ENCODE measurements around the gene RAPGEF2. TPM values are rescaled to one million over a fixed set of nuclear protein-coding genes. Genes with fewer than 3 reads are reported as not detected.

The RAPGEF2 gene
- total and polyA plus RNA-seq, 2 experiments from 2014 or later = 8.4 to 79.3 TPM

GRCh38 chr4:159199826-159200225 lies 96.9 kb downstream of the RAPGEF2 start:
- H3K4me1 ChIP-seq (ENCODE audit: insufficient read depth) = no peaks in the 10 kb centered on the region
- no peak for DNase-seq (ENCODE audit: low spot score)
- no peak overlapping the region for H3K27ac ChIP-seq
- no peak for TF ChIP-seq EZH2 (IDR thresholded peaks at IDR 0.05; ENCODE audit: borderline replicate concordance)
- no peak for TF ChIP-seq EZH2phosphoT487 (IDR thresholded peaks at IDR 0.05; ENCODE audit: low read depth, severe bottlenecking, unreplicated experiment)
- no peak for TF ChIP-seq CTCF (IDR thresholded peaks at IDR 0.05; ENCODE audit: poor library complexity)
- no peaks in the 10 kb centered on the region for H4K20me1 ChIP-seq (ENCODE audit: insufficient read depth, poor library complexity, severe bottlenecking)
- no peak overlapping the region for H3K4me2 ChIP-seq
- H3K79me2 ChIP-seq = peaks cover 18% of the 10 kb centered on the region
- no peaks in the 10 kb centered on the region for H3K36me3 ChIP-seq (replicated peaks; ENCODE audit: insufficient read depth, low read depth)
- 92% methylated on average over 1 of the region's 1 CpG for WGBS (ENCODE audit: low lambda C conversion rate, missing lambda C conversion rate)
- H3K9me3 ChIP-seq (ENCODE audit: low read depth) = no peaks in the 10 kb centered on the region
- H3K9me2 ChIP-seq (replicated peaks; ENCODE audit: insufficient read depth) = no peaks in the 10 kb centered on the region
- no peak overlapping the region for H2AFZ ChIP-seq
- H3K27me3 ChIP-seq = no peaks in the 10 kb centered on the region
- no peak overlapping the region for H3K4me3 ChIP-seq

GRCh38 chr4:159201168-159201567 lies 98.3 kb downstream of the RAPGEF2 start:
- Histone ChIP-seq H3K27ac (no peak overlapping the region), H3K79me2 (peaks cover 21% of the 10 kb centered on the region), H4K20me1 (ENCODE audit: insufficient read depth, poor library complexity, severe bottlenecking) (no peaks in the 10 kb centered on the region), H2AFZ (no peak overlapping the region), H3K9me3 (ENCODE audit: low read depth) (no peaks in the 10 kb centered on the region), H3K4me1 (ENCODE audit: insufficient read depth) (no peaks in the 10 kb centered on the region), H3K4me3 (no peak overlapping the region), H3K36me3 (replicated peaks; ENCODE audit: insufficient read depth, low read depth) (no peaks in the 10 kb centered on the region), H3K4me2 (no peak overlapping the region), H3K9me2 (replicated peaks; ENCODE audit: insufficient read depth) (no peaks in the 10 kb centered on the region), H3K27me3 (no peaks in the 10 kb centered on the region)
- no peak for TF ChIP-seq EZH2 (IDR thresholded peaks at IDR 0.05; ENCODE audit: borderline replicate concordance)
- no peak for TF ChIP-seq EZH2phosphoT487 (IDR thresholded peaks at IDR 0.05; ENCODE audit: low read depth, severe bottlenecking, unreplicated experiment)
- TF ChIP-seq CTCF (IDR thresholded peaks at IDR 0.05; ENCODE audit: poor library complexity) = no peak
- DNase-seq (ENCODE audit: low spot score) = no peak
- 90% methylated on average over 6 of the region's 6 CpGs for WGBS (ENCODE audit: low lambda C conversion rate, missing lambda C conversion rate)

GRCh38 chr4:159204566-159204965 lies 101.7 kb downstream of the RAPGEF2 start:
- peaks cover 42% of the 10 kb centered on the region for H3K79me2 ChIP-seq
- no peak overlapping the region for H3K4me2 ChIP-seq
- no peak overlapping the region for H3K4me3 ChIP-seq
- 56% methylated on average over 6 of the region's 6 CpGs for WGBS (ENCODE audit: low lambda C conversion rate, missing lambda C conversion rate)
- H2AFZ ChIP-seq = no peak overlapping the region
- no peaks in the 10 kb centered on the region for H3K27me3 ChIP-seq
- H3K9me3 ChIP-seq (ENCODE audit: low read depth) = no peaks in the 10 kb centered on the region
- no peaks in the 10 kb centered on the region for H3K4me1 ChIP-seq (ENCODE audit: insufficient read depth)
- no peaks in the 10 kb centered on the region for H4K20me1 ChIP-seq (ENCODE audit: insufficient read depth, poor library complexity, severe bottlenecking)
- TF ChIP-seq EZH2phosphoT487 (IDR thresholded peaks at IDR 0.05; ENCODE audit: low read depth, severe bottlenecking, unreplicated experiment) = no peak
- H3K27ac ChIP-seq = no peak overlapping the region
- DNase-seq (ENCODE audit: low spot score) = no peak
- no peaks in the 10 kb centered on the region for H3K9me2 ChIP-seq (replicated peaks; ENCODE audit: insufficient read depth)
- H3K36me3 ChIP-seq (replicated peaks; ENCODE audit: insufficient read depth, low read depth) = no peaks in the 10 kb centered on the region

GRCh38 chr4:159205466-159205865 lies 102.6 kb downstream of the RAPGEF2 start:
- Histone ChIP-seq H3K27ac (no peak overlapping the region), H3K4me2 (no peak overlapping the region), H3K4me1 (ENCODE audit: insufficient read depth) (no peaks in the 10 kb centered on the region), H4K20me1 (ENCODE audit: insufficient read depth, poor library complexity, severe bottlenecking) (no peaks in the 10 kb centered on the region), H3K9me2 (replicated peaks; ENCODE audit: insufficient read depth) (no peaks in the 10 kb centered on the region), H2AFZ (no peak overlapping the region), H3K79me2 (peaks cover 39% of the 10 kb centered on the region), H3K27me3 (no peaks in the 10 kb centered on the region), H3K4me3 (no peak overlapping the region), H3K9me3 (ENCODE audit: low read depth) (no peaks in the 10 kb centered on the region), H3K36me3 (replicated peaks; ENCODE audit: insufficient read depth, low read depth) (no peaks in the 10 kb centered on the region)
- TF ChIP-seq EZH2phosphoT487 (IDR thresholded peaks at IDR 0.05; ENCODE audit: low read depth, severe bottlenecking, unreplicated experiment) (no peak), CTCF (IDR thresholded peaks at IDR 0.05; ENCODE audit: poor library complexity) (no peak), EZH2 (IDR thresholded peaks at IDR 0.05; ENCODE audit: borderline replicate concordance) (no peak)
- WGBS (ENCODE audit: low lambda C conversion rate, missing lambda C conversion rate) = 97% methylated on average over 3 of the region's 3 CpGs
- DNase-seq (ENCODE audit: low spot score) = no peak

Measured in hepatocyte (in vitro differentiated cells).